B cell (primary cell): ENCODE results near the gene RILPL2. TPM values are rescaled to one million over a fixed set of nuclear protein-coding genes. Genes with fewer than 3 reads are reported as not detected.

ENCODE experiments used
- ATAC-seq: fragments of 200-7000 bp; cut with Tn5 transposase; one replicate; pipeline ENCODE4 v1.10.0; 2021; ENCODE audit warnings: low read depth, mild to moderate bottlenecking, moderate number of reproducible peaks, moderate library complexity
- CTCF ChIA-PET: fragments of 350-600 bp; sonication (Branson Sonifier 250); formaldehyde crosslinking; loops from one replicate; lab custom pipeline; 2021; ENCODE audit warnings: antibody characterized with exemption, inconsistent platforms; lab: Charles Lee
- POLR2A ChIA-PET: fragments of 350-600 bp; sonication (Branson Sonifier 250); formaldehyde crosslinking; loops from one replicate; lab custom pipeline; 2021; ENCODE audit warnings: antibody characterized with exemption; lab: Charles Lee
- DNase-seq: peaks from one replicate; pipeline ENCODE4 v3.0.0; 2013
- H2AFZ ChIP-seq: 2 replicates; pipeline ENCODE4 v1.6.1; 2012; ENCODE audit warnings: mild to moderate bottlenecking, low read depth, low read length; ENCODE audit not compliant: insufficient read depth, poor library complexity, severe bottlenecking
- H3K27ac ChIP-seq, 2 donors: 1 replicate in 1 of 2; 2 replicates in 1 of 2; pipeline ENCODE4 v1.5.1; 2012 to 2013; ENCODE audit warnings: low read length in 2 of 2, mild to moderate bottlenecking in 2 of 2, moderate library complexity in 1 of 2
- H3K27me3 ChIP-seq, 4 experiments: fragments of 200-600 bp in 1 of 4; sonication (generic) in 1 of 4; replicated peaks in 1 of 4; 1 replicate in 2 of 4; 2 replicates in 2 of 4; pipeline versions ENCODE4 v1.6.1 to v1.7.0; 2013 to 2016; ENCODE audit warnings: low read length in 3 of 4, mild to moderate bottlenecking in 2 of 4, mixed read lengths in 1 of 4, moderate library complexity in 1 of 4; ENCODE audit not compliant: insufficient read depth in 4 of 4, control insufficient read depth in 3 of 4; ENCODE audit errors: control extremely low read depth in 1 of 4
- H3K36me3 ChIP-seq, 2 experiments: replicated peaks in 1 of 2; 1 replicate in 1 of 2; 2 replicates in 1 of 2; pipeline versions ENCODE4 v1.6.1 to v1.7.1; 2013; ENCODE audit warnings: low read length in 1 of 2; ENCODE audit not compliant: insufficient read depth in 2 of 2, control insufficient read depth in 1 of 2; ENCODE audit errors: control extremely low read depth in 1 of 2, extremely low read depth in 1 of 2
- H3K4me1 ChIP-seq, 2 donors: fragments of 200-600 bp in 1 of 2; sonication (generic) in 1 of 2; 1 replicate in 1 of 2; 2 replicates in 1 of 2; pipeline versions ENCODE4 v1.5.1 to v1.6.1; 2013 to 2017; ENCODE audit warnings: low read length in 2 of 2; ENCODE audit not compliant: control insufficient read depth in 2 of 2, insufficient read depth in 2 of 2
- H3K4me2 ChIP-seq: replicated peaks from 2 replicates; pipeline ENCODE3; 2012; ENCODE audit warnings: mild to moderate bottlenecking, low read depth, low read length; ENCODE audit not compliant: poor library complexity, severe bottlenecking
- H3K4me3 ChIP-seq, 5 experiments: fragments of 200-600 bp in 1 of 5; sonication (generic) in 1 of 5; 1 replicate in 3 of 5; 2 replicates in 2 of 5; pipeline versions ENCODE4 v1.5.1 to v1.7.0; 2011 to 2016; ENCODE audit warnings: low read length in 4 of 5, mild to moderate bottlenecking in 4 of 5, low read depth in 2 of 5, control low read depth in 1 of 5, moderate library complexity in 1 of 5; ENCODE audit not compliant: insufficient read depth in 1 of 5; ENCODE audit errors: control extremely low read depth in 1 of 5, extremely low read depth in 1 of 5
- H3K79me2 ChIP-seq: fragments of 200-600 bp; sonication (generic); one replicate; pipeline ENCODE4 v1.6.0; 2016; ENCODE audit warnings: low read length; ENCODE audit not compliant: control insufficient read depth, insufficient read depth
- H3K9ac ChIP-seq: fragments of 200-600 bp; sonication (generic); 2 replicates; pipeline ENCODE4 v1.6.1; 2017; ENCODE audit warnings: mild to moderate bottlenecking, low read length, moderate library complexity
- H3K9me3 ChIP-seq, 3 donors: one replicate each; pipeline versions ENCODE4 v1.6.1 to v1.7.1; 2013; ENCODE audit warnings: low read length in 2 of 3; ENCODE audit not compliant: control insufficient read depth in 2 of 3, insufficient read depth in 1 of 3; ENCODE audit errors: control extremely low read depth in 1 of 3
- H4K20me1 ChIP-seq: 2 replicates; pipeline ENCODE4 v1.6.0; 2012; ENCODE audit warnings: mild to moderate bottlenecking, low read length; ENCODE audit not compliant: insufficient read depth, control insufficient read depth, poor library complexity, severe bottlenecking
- H3K27ac Mint-ChIP-seq: one replicate; pipeline ENCODE4 v1.8.0; 2021; ENCODE audit warnings: mixed read lengths
- H3K27me3 Mint-ChIP-seq: one replicate; pipeline ENCODE4 v1.8.0; 2021; ENCODE audit warnings: mixed read lengths
- H3K4me1 Mint-ChIP-seq: one replicate; pipeline ENCODE4 v1.8.0; 2021; ENCODE audit warnings: mixed read lengths
- H3K4me3 Mint-ChIP-seq: one replicate; pipeline ENCODE4 v1.8.0; 2021; ENCODE audit warnings: mixed read lengths
- H3K9me3 Mint-ChIP-seq: one replicate; pipeline ENCODE4 v1.8.0; 2022; ENCODE audit warnings: mixed read lengths; ENCODE audit not compliant: insufficient read depth
- CTCF ChIP-seq: fragments of 200-600 bp; IDR thresholded peaks from one replicate; pipeline ENCODE4 v1.8.0; 2022; ENCODE audit warnings: antibody characterized with exemption, mild to moderate bottlenecking
- EZH2 ChIP-seq: IDR thresholded peaks from 2 replicates; pipeline ENCODE4 v1.6.1; 2012; ENCODE audit warnings: borderline replicate concordance, low read depth, mild to moderate bottlenecking, moderate library complexity, low read length; ENCODE audit not compliant: insufficient read depth, poor library complexity, severe bottlenecking
- WGBS: methylation state at CpG from one replicate; pipeline ENCODE4 v1.1.5; 2013; ENCODE audit warnings: missing lambda C conversion rate; ENCODE audit not compliant: insufficient coverage; 5-methylcytosine and 5-hydroxymethylcytosine counted together
- intact Hi-C: fragments of 100-400 bp; cut with micrococcal nuclease; formaldehyde crosslinking; loops from one replicate; pipeline ENCODE4 v1.10.0; 2022
- polyA plus RNA-seq: library from polyadenylated mRNA; depleted of rRNA; stranded (reverse); fragments of >200 nt; gene quantifications from 2 replicates; pipeline ENCODE4 v1.2.3, GENCODE V29; 2012
- total RNA-seq, 2 donors: library from RNA; stranded (reverse); fragments of 120-200 nt in 1 of 2; gene quantifications; 1 replicate in 1 of 2; 2 replicates in 1 of 2; pipeline versions ENCODE4 v1.2.3 to v1.2.4, GENCODE V29; 2013 to 2022

RILPL2 gene
- total and polyA plus RNA-seq, 2 donors (not counting 1 experiment from before 2014, with no cell fraction given) = 4.0 to 12.6 TPM

GRCh38 chr12:123428591-123428990, 7.9 kb downstream of the RILPL2 start:
- peaks cover 41% of the 10 kb centered on the region for H3K4me1 Mint-ChIP-seq
- Histone ChIP-seq H3K4me2 (no peak overlapping the region), H2AFZ (no peak overlapping the region), H3K27ac (peak overlapping the region; percentile 67 to 76), H3K79me2 (peaks cover 33% of the 10 kb centered on the region), H3K27me3 (no peaks in the 10 kb centered on the region), H3K9me3 (peaks cover 0 to 4% (median 0%) of the 10 kb centered on the region in 3 donors), H3K36me3 (peaks cover 2 to 19% of the 10 kb centered on the region in 2 experiments), H3K9ac (no peak overlapping the region), H4K20me1 (no peaks in the 10 kb centered on the region), H3K4me1 (peaks cover 37 to 42% of the 10 kb centered on the region in 2 donors), H3K4me3 (no peak overlapping the region)
- TF ChIP-seq CTCF (no peak), EZH2 (no peak)
- no peaks in the 10 kb centered on the region for H3K9me3 Mint-ChIP-seq
- H3K27ac Mint-ChIP-seq = peak overlapping the region; percentile 95
- H3K4me3 Mint-ChIP-seq = peak overlapping the region; percentile 29
- WGBS = 100% methylated on average over 3 of the region's 6 CpGs
- DNase-seq (no peak), ATAC-seq (no peak)
- ChIA-PET CTCF (interaction anchor here (2.6 kb wide), 1 partner anchor 30 kb away, joined by 16 read pairs; the partner anchor contains the start of gene SNRNP35), POLR2A (interaction anchor here (0.6 to 2.6 kb wide), 4 partner anchors 17 to 63 kb away, joined by 5 to 28 read pairs (median 10); partner anchors contain the start of genes SBNO1 and SNRNP35)
- intact Hi-C loops = loop anchor here (5.0 to 10.0 kb wide), 2 partner anchors 594 to 656 kb away; partner anchors contain the start of genes CCDC62 and HIP1R
- no peaks in the 10 kb centered on the region for H3K27me3 Mint-ChIP-seq
